K562 (cell line): ENCODE measurements around the gene SRMS. TPM values are rescaled to one million over a fixed set of nuclear protein-coding genes. Genes with fewer than 3 reads are reported as not detected.

Experiments
- ARID3B ChIP-seq: fragments of 250-450 bp; sonication (Bioruptor Pico); IDR thresholded peaks from 2 replicates; pipeline ENCODE4 v1.4.0; 2020; ENCODE audit warnings: borderline replicate concordance
- BCOR ChIP-seq: fragments of 450-650 bp; IDR thresholded peaks from 2 replicates; pipeline ENCODE4 v1.6.1; 2016
- CBX2 ChIP-seq: fragments of 200-600 bp; sonication (generic); IDR thresholded peaks from one replicate; pipeline ENCODE4 v1.6.1; 2012; ENCODE audit warnings: mild to moderate bottlenecking, low read length, inconsistent platforms; ENCODE audit not compliant: insufficient read depth, poor library complexity, severe bottlenecking
- CGGBP1 ChIP-seq: fragments of 250-450 bp; sonication (Bioruptor Pico); IDR thresholded peaks from 2 replicates; pipeline ENCODE4 v1.9.0; 2021; ENCODE audit warnings: mild to moderate bottlenecking
- HDAC3 ChIP-seq: fragments of 450-650 bp; IDR thresholded peaks from 2 replicates; pipeline ENCODE4 v1.6.1; 2018; ENCODE audit warnings: borderline replicate concordance, mild to moderate bottlenecking, moderate library complexity; ENCODE audit not compliant: partially characterized antibody
- KHSRP ChIP-seq: fragments of 450-650 bp; IDR thresholded peaks from 2 replicates; pipeline ENCODE4 v1.6.1; 2017
- MTA3 ChIP-seq: fragments of 450-650 bp; formaldehyde crosslinking; IDR thresholded peaks from 2 replicates; pipeline ENCODE4 v1.6.1; 2017; ENCODE audit warnings: mild to moderate bottlenecking, borderline replicate concordance
- PHB2 ChIP-seq: fragments of 450-650 bp; IDR thresholded peaks from 2 replicates; pipeline ENCODE4 v1.6.1; 2017; ENCODE audit warnings: low read depth
- PTBP1 ChIP-seq: fragments of 200-400 bp; formaldehyde crosslinking; IDR thresholded peaks from 2 replicates; pipeline ENCODE4 v1.6.1; 2017; ENCODE audit warnings: low read depth, low read length
- RCOR1 ChIP-seq, 2 experiments: IDR thresholded peaks; 2 replicates each; pipeline ENCODE4 v1.6.1; 2012; ENCODE audit warnings: low read depth in 2 of 2, low read length in 2 of 2, borderline replicate concordance in 1 of 2, improper control_type of control experiment in 1 of 2
- ZBTB11 ChIP-seq, 3 experiments: fragments of 200-800 bp in 1 of 3; fragments of 250-450 bp in 1 of 3; fragments of 450-650 bp in 1 of 3; sonication (Bioruptor Pico) in 1 of 3; sonication (Bioruptor generic) in 1 of 3; formaldehyde crosslinking in 1 of 3; IDR thresholded peaks; 2 replicates each; pipeline versions ENCODE4 v1.6.1 to v1.8.0; 2016 to 2022; ENCODE audit warnings: mild to moderate bottlenecking in 2 of 3, missing genetic modification characterization in 2 of 3, missing compliant biosample characterization in 1 of 3, moderate library complexity in 1 of 3
- ZFP36 ChIP-seq: fragments of 150-350 bp; IDR thresholded peaks from 2 replicates; pipeline ENCODE4 v1.6.1; 2018; ENCODE audit warnings: low read length, low read depth; ENCODE audit not compliant: partially characterized antibody
- ZFX ChIP-seq: sonication (generic); formaldehyde crosslinking; IDR thresholded peaks from 2 replicates; pipeline ENCODE4 v1.8.0; 2022; ENCODE audit warnings: mild to moderate bottlenecking, missing genetic modification reagents, moderate library complexity
- ZNF609 ChIP-seq: sonication (generic); formaldehyde crosslinking; IDR thresholded peaks from 2 replicates; pipeline ENCODE4 v1.8.1; 2023; ENCODE audit warnings: missing genetic modification reagents, mild to moderate bottlenecking, borderline replicate concordance
- ZNF740 ChIP-seq, 3 experiments: fragments of 200-800 bp in 1 of 3; sonication (Bioruptor generic) in 1 of 3; sonication (generic) in 1 of 3; formaldehyde crosslinking in 1 of 3; IDR thresholded peaks; 2 replicates each; pipeline versions ENCODE4 v1.6.1 to v1.8.0; 2016 to 2022; ENCODE audit warnings: mild to moderate bottlenecking in 2 of 3, missing compliant biosample characterization in 2 of 3, missing genetic modification characterization in 2 of 3, missing genetic modification reagents in 1 of 3
- polyA plus RNA-seq, 8 experiments: library from polyadenylated mRNA; depleted of rRNA in 4 of 8; stranded (reverse) in 5 of 8; unstranded in 3 of 8; fragments of >200 nt; fragmentation: Nextera tagmentation in 2 of 8; fragmentation: Illumina TruSeq in 1 of 8; extraction: Ambion mirVana in 2 of 8; extraction: Trizol in 1 of 8; gene quantifications; 2 replicates each; pipeline versions ENCODE4 v1.2.1 to v1.2.3, GENCODE V29; 2011 to 2014; ENCODE audit warnings: inconsistent platforms in 1 of 8, missing spikeins in 1 of 8
- total RNA-seq, 7 experiments: library from RNA; depleted of rRNA in 6 of 7; stranded (reverse); fragments of >200 nt in 6 of 7; fragmentation: Illumina TruSeq in 2 of 7; extraction: Trizol in 2 of 7; gene quantifications; 2 replicates each; pipeline versions ENCODE4 v1.2.1 to v1.2.3, GENCODE V29; 2011 to 2021; ENCODE audit warnings: low replicate concordance in 1 of 7

The SRMS gene
- total and polyA plus RNA-seq, 9 of the 15 experiments (the other 6 are each of a cell fraction or from before 2014, with no cell fraction given), result 0.07 TPM; not detected in 8

GRCh38 chr20:63560333-63560805 lies 12.8 kb upstream of the SRMS start (continued):
- TF ChIP-seq ZNF609 (no peak), ZFX (CRISPR knock-in tag) (no peak), CGGBP1 (no peak), ZNF740 (CRISPR knock-in tag; IDR thresholded peaks at IDR 0.05) (no peak), ZNF740 (tag; IDR thresholded peaks at IDR 0.05) (no peak), ZFP36 (peak; percentile 95), ARID3B (CRISPR knock-in tag) (no peak), CBX2 (no peak), ZBTB11 (CRISPR knock-in tag; IDR thresholded peaks at IDR 0.05) (no peak), RCOR1 (IDR thresholded peaks at IDR 0.05; ENCODE audit: borderline replicate concordance in 1 of 2, low read depth in 2 of 2, low read length in 2 of 2) (no peak), MTA3 (no peak), KHSRP (no peak), HDAC3 (no peak), BCOR (peak; percentile 66), PHB2 (no peak), PTBP1 (0 out of 2 replicates have a peak, but pooled peaks have one; percentile 34)
